ENCODE results near the gene M1AP.
A peak's percentile ranks its signal among the peaks of the same experiment; 100 is the strongest.

Gene M1AP

GRCh38 chr2:74593826-74594772 is 54.0 kb downstream of the M1AP start:
- no peak for DNase-seq (ENCODE audit: low read depth)

- no peak for DNase-seq (ENCODE audit: low read depth)
Measured at GRCh38 chr2:74588664-74589063, 59.5 kb downstream of the M1AP start.

GRCh38 chr2:74587664-74588277 is 60.4 kb downstream of the M1AP start:
- DNase-seq (ENCODE audit: low read depth) = peak; percentile 41

GRCh38 chr2:74585406-74586185 is 62.5 kb downstream of the M1AP start:
- no peak for DNase-seq (ENCODE audit: low read depth)

- DNase-seq (ENCODE audit: low read depth) = no peak
Measured at GRCh38 chr2:74584088-74584645, 64.0 kb downstream of the M1AP start.

- DNase-seq (ENCODE audit: low read depth) = no peak
Measured at GRCh38 chr2:74583504-74583903, 64.6 kb downstream of the M1AP start.

- DNase-seq (ENCODE audit: low read depth) = no peak
Measured at GRCh38 chr2:74582184-74582583, 65.9 kb downstream of the M1AP start.

- no peak for DNase-seq (ENCODE audit: low read depth)
Measured at GRCh38 chr2:74581463-74581862, 66.7 kb downstream of the M1AP start.

GRCh38 chr2:74578408-74578807 is 69.7 kb downstream of the M1AP start:
- DNase-seq (ENCODE audit: low read depth) = no peak

- no peak for DNase-seq (ENCODE audit: low read depth)
Measured at GRCh38 chr2:74577448-74577847, 70.7 kb downstream of the M1AP start.

- no peak for DNase-seq (ENCODE audit: low read depth)
Measured at GRCh38 chr2:74576863-74577229, 71.3 kb downstream of the M1AP start.

GRCh38 chr2:74576211-74576862 is 71.8 kb downstream of the M1AP start:
- DNase-seq (ENCODE audit: low read depth) = no peak

- DNase-seq (ENCODE audit: low read depth) = no peak
Measured at GRCh38 chr2:74575320-74575719, 72.8 kb downstream of the M1AP start.

GRCh38 chr2:74573747-74574562 is 74.2 kb downstream of the M1AP start:
- DNase-seq (ENCODE audit: low read depth) = no peak

GRCh38 chr2:74572178-74572925 is 75.8 kb downstream of the M1AP start:
- no peak for DNase-seq (ENCODE audit: low read depth)

- no peak for DNase-seq (ENCODE audit: low read depth)
Measured at GRCh38 chr2:74571058-74571457, 77.1 kb downstream of the M1AP start.

- DNase-seq (ENCODE audit: low read depth) = no peak
Measured at GRCh38 chr2:74569686-74570085, 78.4 kb downstream of the M1AP start.

GRCh38 chr2:74567881-74568280 is 80.2 kb downstream of the M1AP start:
- DNase-seq (ENCODE audit: low read depth) = no peak

GRCh38 chr2:74566754-74567085 is 81.4 kb downstream of the M1AP start:
- DNase-seq (ENCODE audit: low read depth) = no peak

- DNase-seq (ENCODE audit: low read depth) = no peak
Measured at GRCh38 chr2:74566076-74566753, 81.9 kb downstream of the M1AP start.
